Fibroblast of lung (primary cell): ENCODE data around the gene GAGE12G.
"Not testable (repeated sequence)": the region's sequence is repeated elsewhere in the genome, so short reads cannot be mapped to it uniquely, and the experiment has no call there.

Source experiments
- EZH2 ChIP-seq: IDR thresholded peaks from 2 replicates; pipeline ENCODE4 v1.5.1; 2012; ENCODE audit warnings: low read length, control low read depth, mild to moderate bottlenecking; ENCODE audit errors: missing control alignments
- TF ChIP-seq, protein P1 (sequence below), 2 donors: IDR thresholded peaks in 1 of 2; conservative IDR thresholded peaks in 1 of 2; 1 replicate in 1 of 2; 2 replicates in 1 of 2; pipeline ENCODE4 v1.5.1; 2011 to 2012; ENCODE audit warnings: low read length in 2 of 2, control low read depth in 1 of 2, inconsistent platforms in 1 of 2, low read depth in 1 of 2, mild to moderate bottlenecking in 1 of 2

DNA sequence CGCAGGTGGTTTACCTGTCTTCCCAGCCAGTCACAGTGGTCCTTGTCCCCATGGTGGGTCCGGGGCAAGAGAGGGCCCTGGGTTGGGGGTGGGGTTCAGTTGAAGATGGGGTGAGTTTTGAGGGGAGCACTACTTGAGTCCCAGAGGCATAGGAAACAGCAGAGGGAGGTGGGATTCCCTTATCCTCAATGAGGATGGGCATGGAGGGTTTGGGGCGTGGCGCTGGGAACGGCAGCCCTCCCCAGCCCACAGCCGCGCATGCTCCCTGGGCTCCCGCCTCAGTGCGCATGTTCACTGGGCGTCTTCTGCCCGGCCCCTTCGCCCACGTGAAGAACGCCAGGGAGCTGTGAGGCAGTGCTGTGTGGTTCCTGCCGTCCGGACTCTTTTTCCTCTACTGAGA, at the start of gene GAGE12G:
- TF ChIP-seq, protein P1, sequence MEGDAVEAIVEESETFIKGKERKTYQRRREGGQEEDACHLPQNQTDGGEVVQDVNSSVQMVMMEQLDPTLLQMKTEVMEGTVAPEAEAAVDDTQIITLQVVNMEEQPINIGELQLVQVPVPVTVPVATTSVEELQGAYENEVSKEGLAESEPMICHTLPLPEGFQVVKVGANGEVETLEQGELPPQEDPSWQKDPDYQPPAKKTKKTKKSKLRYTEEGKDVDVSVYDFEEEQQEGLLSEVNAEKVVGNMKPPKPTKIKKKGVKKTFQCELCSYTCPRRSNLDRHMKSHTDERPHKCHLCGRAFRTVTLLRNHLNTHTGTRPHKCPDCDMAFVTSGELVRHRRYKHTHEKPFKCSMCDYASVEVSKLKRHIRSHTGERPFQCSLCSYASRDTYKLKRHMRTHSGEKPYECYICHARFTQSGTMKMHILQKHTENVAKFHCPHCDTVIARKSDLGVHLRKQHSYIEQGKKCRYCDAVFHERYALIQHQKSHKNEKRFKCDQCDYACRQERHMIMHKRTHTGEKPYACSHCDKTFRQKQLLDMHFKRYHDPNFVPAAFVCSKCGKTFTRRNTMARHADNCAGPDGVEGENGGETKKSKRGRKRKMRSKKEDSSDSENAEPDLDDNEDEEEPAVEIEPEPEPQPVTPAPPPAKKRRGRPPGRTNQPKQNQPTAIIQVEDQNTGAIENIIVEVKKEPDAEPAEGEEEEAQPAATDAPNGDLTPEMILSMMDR (conservative IDR thresholded peaks at IDR 0.05 in 1 of 2, IDR thresholded peaks at IDR 0.05 in 1 of 2; ENCODE audit: low read depth in 1 of 2, low read length in 2 of 2), result not testable (repeated sequence)
- TF ChIP-seq EZH2, result not testable (repeated sequence)
